Measurements from ENCODE around the gene PTPN13.
A peak's percentile ranks its signal among the peaks of the same experiment; 100 is the strongest.

The PTPN13 gene

GRCh38 chr4:86593688-86594558 is at the start of gene PTPN13:
Gene PTPN13, plus strand, starts transcription at chr4:86594315. Its CDS starts 40,942 bp downstream, at chr4:86635257.
- Histone ChIP-seq H2AFZ (ENCODE audit: low read depth) (peak within 1 kb of the TSS; percentile 62), H3K36me3 (ENCODE audit: insufficient read depth) (no peaks in the 10 kb centered on the region), H3K9ac (peak within 1 kb of the TSS; percentile 69), H3K4me1 (ENCODE audit: low read depth, poor library complexity, severe bottlenecking) (peaks cover 32% of the 10 kb centered on the region), H4K20me1 (ENCODE audit: insufficient read depth) (no peaks in the 10 kb centered on the region), H3K4me3 (IDR thresholded peaks at IDR 0.05; ENCODE audit: insufficient read depth, low read depth, low read length) (peak within 1 kb of the TSS; percentile 51), H3K4me2 (peak within 1 kb of the TSS; percentile 70), H3K79me2 (ENCODE audit: insufficient read depth, low read depth) (peaks cover 33% of the 10 kb centered on the region; the same call in 1 of the 2 replicates), H3K27ac (peak within 1 kb of the TSS; percentile 42), H3K27me3 (ENCODE audit: insufficient read depth, low read depth) (no peaks in the 10 kb centered on the region)
- no peak for TF ChIP-seq CTCF (conservative IDR thresholded peaks at IDR 0.05; ENCODE audit: low read depth, low read length)

- H3K79me2 ChIP-seq (ENCODE audit: insufficient read depth, low read depth): no peaks in the 10 kb centered on the region
- H3K4me3 ChIP-seq (IDR thresholded peaks at IDR 0.05; ENCODE audit: insufficient read depth, low read depth, low read length): no peak overlapping the region
- no peak overlapping the region for H2AFZ ChIP-seq (ENCODE audit: low read depth)
- no peaks in the 10 kb centered on the region for H4K20me1 ChIP-seq (ENCODE audit: insufficient read depth)
- H3K27ac ChIP-seq: no peak overlapping the region
- peaks cover 24% of the 10 kb centered on the region for H3K4me1 ChIP-seq (ENCODE audit: low read depth, poor library complexity, severe bottlenecking)
- no peak overlapping the region for H3K9ac ChIP-seq
- no peak for TF ChIP-seq CTCF (conservative IDR thresholded peaks at IDR 0.05; ENCODE audit: low read depth, low read length)
- H3K27me3 ChIP-seq (ENCODE audit: insufficient read depth, low read depth): no peaks in the 10 kb centered on the region
- no peaks in the 10 kb centered on the region for H3K36me3 ChIP-seq (ENCODE audit: insufficient read depth)
- no peak overlapping the region for H3K4me2 ChIP-seq
These were observed 47.0 kb upstream of the PTPN13 start for GRCh38 chr4:86547140-86547539.

- H3K4me2 ChIP-seq: no peak overlapping the region
- no peak overlapping the region for H3K4me3 ChIP-seq (IDR thresholded peaks at IDR 0.05; ENCODE audit: insufficient read depth, low read depth, low read length)
- no peaks in the 10 kb centered on the region for H3K79me2 ChIP-seq (ENCODE audit: insufficient read depth, low read depth)
- no peak overlapping the region for H2AFZ ChIP-seq (ENCODE audit: low read depth)
- no peaks in the 10 kb centered on the region for H3K36me3 ChIP-seq (ENCODE audit: insufficient read depth)
- H3K27me3 ChIP-seq (ENCODE audit: insufficient read depth, low read depth): no peaks in the 10 kb centered on the region
- no peaks in the 10 kb centered on the region for H4K20me1 ChIP-seq (ENCODE audit: insufficient read depth)
- peaks cover 18% of the 10 kb centered on the region for H3K4me1 ChIP-seq (ENCODE audit: low read depth, poor library complexity, severe bottlenecking)
- no peak overlapping the region for H3K9ac ChIP-seq
- no peak overlapping the region for H3K27ac ChIP-seq
- TF ChIP-seq CTCF (conservative IDR thresholded peaks at IDR 0.05; ENCODE audit: low read depth, low read length): no peak
These were observed 44.8 kb upstream of the PTPN13 start for GRCh38 chr4:86549163-86549788.

- no peaks in the 10 kb centered on the region for H4K20me1 ChIP-seq (ENCODE audit: insufficient read depth)
- no peak overlapping the region for H3K9ac ChIP-seq
- H3K79me2 ChIP-seq (ENCODE audit: insufficient read depth, low read depth): no peaks in the 10 kb centered on the region
- peaks cover 27% of the 10 kb centered on the region for H3K4me1 ChIP-seq (ENCODE audit: low read depth, poor library complexity, severe bottlenecking)
- H3K36me3 ChIP-seq (ENCODE audit: insufficient read depth): no peaks in the 10 kb centered on the region
- no peak overlapping the region for H2AFZ ChIP-seq (ENCODE audit: low read depth)
- no peaks in the 10 kb centered on the region for H3K27me3 ChIP-seq (ENCODE audit: insufficient read depth, low read depth)
- TF ChIP-seq CTCF (conservative IDR thresholded peaks at IDR 0.05; ENCODE audit: low read depth, low read length): no peak
- H3K27ac ChIP-seq: no peak overlapping the region
- no peak overlapping the region for H3K4me2 ChIP-seq
- H3K4me3 ChIP-seq (IDR thresholded peaks at IDR 0.05; ENCODE audit: insufficient read depth, low read depth, low read length): no peak overlapping the region
These were observed 42.7 kb upstream of the PTPN13 start for GRCh38 chr4:86551387-86551786.
